Neural crest cell (in vitro differentiated cells): ENCODE measurements around the gene PMEPA1. TPM values are rescaled to one million over a fixed set of nuclear protein-coding genes. Genes with fewer than 3 reads are reported as not detected.

Experiments
- DNase-seq: peaks from one replicate; pipeline ENCODE4 v3.0.0; 2021; ENCODE audit warnings: low read depth, mixed read lengths, low spot score
- H3K27ac Mint-ChIP-seq: one replicate; pipeline ENCODE4 v1.8.0; 2021; ENCODE audit warnings: mild to moderate bottlenecking, mixed read lengths; ENCODE audit not compliant: unreplicated experiment
- H3K27me3 Mint-ChIP-seq: 2 replicates; pipeline ENCODE4 v1.8.0; 2021; ENCODE audit warnings: low read depth, mild to moderate bottlenecking, mixed read lengths
- H3K36me3 Mint-ChIP-seq: 2 replicates; pipeline ENCODE4 v1.8.0; 2021; ENCODE audit warnings: low read depth, mild to moderate bottlenecking, mixed read lengths
- H3K4me1 Mint-ChIP-seq: 2 replicates; pipeline ENCODE4 v1.8.0; 2021; ENCODE audit warnings: mixed read lengths
- H3K4me3 Mint-ChIP-seq: one replicate; pipeline ENCODE4 v1.8.0; 2021; ENCODE audit warnings: mild to moderate bottlenecking, mixed read lengths
- H3K9me3 Mint-ChIP-seq: 2 replicates; pipeline ENCODE4 v1.8.0; 2021; ENCODE audit warnings: mixed read lengths
- CTCF ChIP-seq: fragments of 200-600 bp; sonication (generic); conservative IDR thresholded peaks from 2 replicates; pipeline ENCODE4 v1.5.0; 2021; ENCODE audit warnings: antibody characterized with exemption, mild to moderate bottlenecking
- total RNA-seq: library from RNA; stranded (reverse); gene quantifications from 2 replicates; pipeline ENCODE4 v1.2.1, GENCODE V29; 2021

PMEPA1 gene
- total RNA-seq, 1 donor from 2014 or later, result 3.2 TPM

- Mint-ChIP-seq H3K27me3 (peaks cover 97% of the 10 kb centered on the region), H3K4me1 (peaks cover 5% of the 10 kb centered on the region), H3K9me3 (no peaks in the 10 kb centered on the region), H3K4me3 (no peak overlapping the region), H3K27ac (no peak overlapping the region), H3K36me3 (no peaks in the 10 kb centered on the region)
- no peak for DNase-seq
- TF ChIP-seq CTCF, result no peak
Observed at GRCh38 chr20:57702091-57702490, 7.7 kb downstream of the PMEPA1 start.

GRCh38 chr20:57701651-57702050 is 8.2 kb downstream of the PMEPA1 start:
- Mint-ChIP-seq H3K27me3 (peaks cover 97% of the 10 kb centered on the region), H3K4me1 (peaks cover 5% of the 10 kb centered on the region), H3K9me3 (no peaks in the 10 kb centered on the region), H3K4me3 (no peak overlapping the region), H3K36me3 (no peaks in the 10 kb centered on the region), H3K27ac (no peak overlapping the region)
- DNase-seq, result no peak
- TF ChIP-seq CTCF, result no peak

GRCh38 chr20:57701090-57701489 is 8.7 kb downstream of the PMEPA1 start:
- no peaks in the 10 kb centered on the region for H3K9me3 Mint-ChIP-seq
- TF ChIP-seq CTCF, result no peak
- peaks cover 5% of the 10 kb centered on the region for H3K4me1 Mint-ChIP-seq
- no peak for DNase-seq
- H3K27me3 Mint-ChIP-seq, result peaks cover 97% of the 10 kb centered on the region
- H3K4me3 Mint-ChIP-seq, result no peak overlapping the region
- no peaks in the 10 kb centered on the region for H3K36me3 Mint-ChIP-seq
- no peak overlapping the region for H3K27ac Mint-ChIP-seq

GRCh38 chr20:57699395-57699794 is 10.4 kb downstream of the PMEPA1 start:
- Mint-ChIP-seq H3K27ac (no peak overlapping the region), H3K27me3 (peaks cover 85% of the 10 kb centered on the region), H3K4me1 (peaks cover under 1% of the 10 kb centered on the region), H3K4me3 (no peak overlapping the region), H3K9me3 (no peaks in the 10 kb centered on the region), H3K36me3 (no peaks in the 10 kb centered on the region)
- no peak for DNase-seq
- TF ChIP-seq CTCF, result no peak

- H3K4me3 Mint-ChIP-seq, result no peak overlapping the region
- TF ChIP-seq CTCF, result no peak
- no peaks in the 10 kb centered on the region for H3K9me3 Mint-ChIP-seq
- H3K27me3 Mint-ChIP-seq, result peaks cover 81% of the 10 kb centered on the region
- H3K4me1 Mint-ChIP-seq, result peaks cover 6% of the 10 kb centered on the region
- H3K27ac Mint-ChIP-seq, result no peak overlapping the region
- DNase-seq, result no peak
- H3K36me3 Mint-ChIP-seq, result no peaks in the 10 kb centered on the region
Observed at GRCh38 chr20:57698867-57699275, 10.9 kb downstream of the PMEPA1 start.
